SK-N-SH (cell line): ENCODE data around the gene SIRPB2.

Experiments
- EP300 ChIP-seq, 2 experiments: IDR thresholded peaks; 2 replicates each; pipeline versions ENCODE4 v1.4.0 to v1.6.1; 2012; ENCODE audit warnings: borderline replicate concordance in 1 of 2, low read depth in 1 of 2, low read length in 1 of 2
- NFIC ChIP-seq: IDR thresholded peaks from 2 replicates; pipeline ENCODE4 v1.4.0; 2012; ENCODE audit warnings: borderline replicate concordance
- RCOR1 ChIP-seq: fragments of 150-350 bp; IDR thresholded peaks from 2 replicates; pipeline ENCODE4 v1.6.1; 2017; ENCODE audit warnings: antibody characterized with exemption, low read length
- TF ChIP-seq, protein P1 (sequence below): IDR thresholded peaks from 2 replicates; pipeline ENCODE4 v1.6.1; 2012; ENCODE audit warnings: mild to moderate bottlenecking, low read depth, low read length, moderate library complexity
- TF ChIP-seq, protein P2 (sequence below): IDR thresholded peaks from 2 replicates; pipeline ENCODE4 v1.4.0; 2012; ENCODE audit warnings: low read depth, borderline replicate concordance
- TF ChIP-seq, protein P3 (sequence below): fragments of 200-600 bp; sonication (generic); IDR thresholded peaks from 2 replicates; pipeline ENCODE4 v1.6.1; 2017; ENCODE audit warnings: antibody characterized with exemption, mild to moderate bottlenecking, moderate library complexity

DNA sequence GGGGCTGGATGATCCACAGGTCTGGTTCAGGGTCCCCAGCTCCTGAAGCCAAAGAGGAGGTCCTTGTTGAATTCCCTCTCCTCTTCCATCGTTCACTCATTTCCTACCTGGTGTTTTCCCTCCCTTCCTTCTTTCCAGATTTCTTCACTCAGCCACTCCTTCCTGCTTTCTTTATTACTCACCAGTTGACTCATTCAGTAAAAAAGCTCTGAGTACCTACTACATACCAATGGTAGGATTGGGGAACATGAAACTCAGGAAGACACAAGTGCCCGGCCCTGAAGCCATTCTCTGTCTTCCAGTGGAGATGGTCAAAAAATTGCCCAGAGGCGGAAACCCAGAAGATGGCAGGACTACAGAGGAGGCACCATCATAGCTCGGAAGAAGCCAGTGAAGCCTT is 12.7 kb downstream of the SIRPB2 start:
- TF ChIP-seq, protein P1, sequence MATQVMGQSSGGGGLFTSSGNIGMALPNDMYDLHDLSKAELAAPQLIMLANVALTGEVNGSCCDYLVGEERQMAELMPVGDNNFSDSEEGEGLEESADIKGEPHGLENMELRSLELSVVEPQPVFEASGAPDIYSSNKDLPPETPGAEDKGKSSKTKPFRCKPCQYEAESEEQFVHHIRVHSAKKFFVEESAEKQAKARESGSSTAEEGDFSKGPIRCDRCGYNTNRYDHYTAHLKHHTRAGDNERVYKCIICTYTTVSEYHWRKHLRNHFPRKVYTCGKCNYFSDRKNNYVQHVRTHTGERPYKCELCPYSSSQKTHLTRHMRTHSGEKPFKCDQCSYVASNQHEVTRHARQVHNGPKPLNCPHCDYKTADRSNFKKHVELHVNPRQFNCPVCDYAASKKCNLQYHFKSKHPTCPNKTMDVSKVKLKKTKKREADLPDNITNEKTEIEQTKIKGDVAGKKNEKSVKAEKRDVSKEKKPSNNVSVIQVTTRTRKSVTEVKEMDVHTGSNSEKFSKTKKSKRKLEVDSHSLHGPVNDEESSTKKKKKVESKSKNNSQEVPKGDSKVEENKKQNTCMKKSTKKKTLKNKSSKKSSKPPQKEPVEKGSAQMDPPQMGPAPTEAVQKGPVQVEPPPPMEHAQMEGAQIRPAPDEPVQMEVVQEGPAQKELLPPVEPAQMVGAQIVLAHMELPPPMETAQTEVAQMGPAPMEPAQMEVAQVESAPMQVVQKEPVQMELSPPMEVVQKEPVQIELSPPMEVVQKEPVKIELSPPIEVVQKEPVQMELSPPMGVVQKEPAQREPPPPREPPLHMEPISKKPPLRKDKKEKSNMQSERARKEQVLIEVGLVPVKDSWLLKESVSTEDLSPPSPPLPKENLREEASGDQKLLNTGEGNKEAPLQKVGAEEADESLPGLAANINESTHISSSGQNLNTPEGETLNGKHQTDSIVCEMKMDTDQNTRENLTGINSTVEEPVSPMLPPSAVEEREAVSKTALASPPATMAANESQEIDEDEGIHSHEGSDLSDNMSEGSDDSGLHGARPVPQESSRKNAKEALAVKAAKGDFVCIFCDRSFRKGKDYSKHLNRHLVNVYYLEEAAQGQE, result no peak
- no peak for TF ChIP-seq RCOR1
- TF ChIP-seq EP300 (IDR thresholded peaks at IDR 0.05; ENCODE audit: borderline replicate concordance in 1 of 2, low read depth in 1 of 2, low read length in 1 of 2), result no peak
- no peak for TF ChIP-seq NFIC
- TF ChIP-seq, protein P2, sequence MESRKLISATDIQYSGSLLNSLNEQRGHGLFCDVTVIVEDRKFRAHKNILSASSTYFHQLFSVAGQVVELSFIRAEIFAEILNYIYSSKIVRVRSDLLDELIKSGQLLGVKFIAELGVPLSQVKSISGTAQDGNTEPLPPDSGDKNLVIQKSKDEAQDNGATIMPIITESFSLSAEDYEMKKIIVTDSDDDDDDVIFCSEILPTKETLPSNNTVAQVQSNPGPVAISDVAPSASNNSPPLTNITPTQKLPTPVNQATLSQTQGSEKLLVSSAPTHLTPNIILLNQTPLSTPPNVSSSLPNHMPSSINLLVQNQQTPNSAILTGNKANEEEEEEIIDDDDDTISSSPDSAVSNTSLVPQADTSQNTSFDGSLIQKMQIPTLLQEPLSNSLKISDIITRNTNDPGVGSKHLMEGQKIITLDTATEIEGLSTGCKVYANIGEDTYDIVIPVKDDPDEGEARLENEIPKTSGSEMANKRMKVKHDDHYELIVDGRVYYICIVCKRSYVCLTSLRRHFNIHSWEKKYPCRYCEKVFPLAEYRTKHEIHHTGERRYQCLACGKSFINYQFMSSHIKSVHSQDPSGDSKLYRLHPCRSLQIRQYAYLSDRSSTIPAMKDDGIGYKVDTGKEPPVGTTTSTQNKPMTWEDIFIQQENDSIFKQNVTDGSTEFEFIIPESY, result no peak
- TF ChIP-seq, protein P3, sequence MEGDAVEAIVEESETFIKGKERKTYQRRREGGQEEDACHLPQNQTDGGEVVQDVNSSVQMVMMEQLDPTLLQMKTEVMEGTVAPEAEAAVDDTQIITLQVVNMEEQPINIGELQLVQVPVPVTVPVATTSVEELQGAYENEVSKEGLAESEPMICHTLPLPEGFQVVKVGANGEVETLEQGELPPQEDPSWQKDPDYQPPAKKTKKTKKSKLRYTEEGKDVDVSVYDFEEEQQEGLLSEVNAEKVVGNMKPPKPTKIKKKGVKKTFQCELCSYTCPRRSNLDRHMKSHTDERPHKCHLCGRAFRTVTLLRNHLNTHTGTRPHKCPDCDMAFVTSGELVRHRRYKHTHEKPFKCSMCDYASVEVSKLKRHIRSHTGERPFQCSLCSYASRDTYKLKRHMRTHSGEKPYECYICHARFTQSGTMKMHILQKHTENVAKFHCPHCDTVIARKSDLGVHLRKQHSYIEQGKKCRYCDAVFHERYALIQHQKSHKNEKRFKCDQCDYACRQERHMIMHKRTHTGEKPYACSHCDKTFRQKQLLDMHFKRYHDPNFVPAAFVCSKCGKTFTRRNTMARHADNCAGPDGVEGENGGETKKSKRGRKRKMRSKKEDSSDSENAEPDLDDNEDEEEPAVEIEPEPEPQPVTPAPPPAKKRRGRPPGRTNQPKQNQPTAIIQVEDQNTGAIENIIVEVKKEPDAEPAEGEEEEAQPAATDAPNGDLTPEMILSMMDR, result no peak
